ENCODE results near the gene MCC.

GRCh38 chr5:113100981-113101380, 387.3 kb downstream of the MCC start:
- TF ChIP-seq EZH2 (IDR thresholded peaks at IDR 0.05; ENCODE audit: low read length, unreplicated experiment) (no peak), CTCF (conservative IDR thresholded peaks at IDR 0.05; ENCODE audit: low read depth, low read length) (no peak), EZH2phosphoT487 (IDR thresholded peaks at IDR 0.05; ENCODE audit: borderline replicate concordance, low read length) (no peak)

All from PC-3 (cell line).